ENCODE results near the gene CARD10. TPM values are rescaled to one million over a fixed set of nuclear protein-coding genes. Genes with fewer than 3 reads are reported as not detected.

CARD10 gene
- total RNA-seq, 2 donors from 2014 or later = 4.2 to 5.8 TPM

DNA sequence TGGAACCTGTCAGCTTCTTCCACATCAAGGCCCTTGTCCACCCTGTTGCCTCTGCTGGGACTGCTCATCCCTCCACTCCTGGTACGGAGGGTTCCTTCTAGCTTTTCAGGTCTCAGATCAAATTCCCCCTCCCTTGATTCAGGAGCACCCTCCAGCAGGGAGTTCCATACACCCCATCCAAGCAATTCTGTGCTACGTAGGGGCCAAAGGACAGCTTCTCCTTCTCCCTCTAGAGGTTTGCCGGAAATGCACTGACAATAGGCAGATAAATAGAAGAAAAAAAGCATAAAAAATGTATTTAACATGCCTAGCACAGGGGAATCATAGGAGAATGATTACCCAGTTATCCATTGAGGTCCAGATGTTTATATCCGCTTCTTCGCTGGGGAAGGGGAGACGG, 3.3 kb upstream of the CARD10 start:
- H3K4me1 ChIP-seq = peaks cover 0 to 33% of the 10 kb centered on the region in 2 donors
- H3K27ac ChIP-seq = no peak overlapping the region
- no peak for DNase-seq (ENCODE audit: low spot score)
- TF ChIP-seq, protein P1, sequence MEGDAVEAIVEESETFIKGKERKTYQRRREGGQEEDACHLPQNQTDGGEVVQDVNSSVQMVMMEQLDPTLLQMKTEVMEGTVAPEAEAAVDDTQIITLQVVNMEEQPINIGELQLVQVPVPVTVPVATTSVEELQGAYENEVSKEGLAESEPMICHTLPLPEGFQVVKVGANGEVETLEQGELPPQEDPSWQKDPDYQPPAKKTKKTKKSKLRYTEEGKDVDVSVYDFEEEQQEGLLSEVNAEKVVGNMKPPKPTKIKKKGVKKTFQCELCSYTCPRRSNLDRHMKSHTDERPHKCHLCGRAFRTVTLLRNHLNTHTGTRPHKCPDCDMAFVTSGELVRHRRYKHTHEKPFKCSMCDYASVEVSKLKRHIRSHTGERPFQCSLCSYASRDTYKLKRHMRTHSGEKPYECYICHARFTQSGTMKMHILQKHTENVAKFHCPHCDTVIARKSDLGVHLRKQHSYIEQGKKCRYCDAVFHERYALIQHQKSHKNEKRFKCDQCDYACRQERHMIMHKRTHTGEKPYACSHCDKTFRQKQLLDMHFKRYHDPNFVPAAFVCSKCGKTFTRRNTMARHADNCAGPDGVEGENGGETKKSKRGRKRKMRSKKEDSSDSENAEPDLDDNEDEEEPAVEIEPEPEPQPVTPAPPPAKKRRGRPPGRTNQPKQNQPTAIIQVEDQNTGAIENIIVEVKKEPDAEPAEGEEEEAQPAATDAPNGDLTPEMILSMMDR (IDR thresholded peaks at IDR 0.05) = no peak
- H3K4me3 ChIP-seq = no peak overlapping the region
- no peaks in the 10 kb centered on the region for H3K9me3 ChIP-seq
- H3K27me3 ChIP-seq = no peaks in the 10 kb centered on the region
- H3K36me3 ChIP-seq = no peaks in the 10 kb centered on the region

DNA sequence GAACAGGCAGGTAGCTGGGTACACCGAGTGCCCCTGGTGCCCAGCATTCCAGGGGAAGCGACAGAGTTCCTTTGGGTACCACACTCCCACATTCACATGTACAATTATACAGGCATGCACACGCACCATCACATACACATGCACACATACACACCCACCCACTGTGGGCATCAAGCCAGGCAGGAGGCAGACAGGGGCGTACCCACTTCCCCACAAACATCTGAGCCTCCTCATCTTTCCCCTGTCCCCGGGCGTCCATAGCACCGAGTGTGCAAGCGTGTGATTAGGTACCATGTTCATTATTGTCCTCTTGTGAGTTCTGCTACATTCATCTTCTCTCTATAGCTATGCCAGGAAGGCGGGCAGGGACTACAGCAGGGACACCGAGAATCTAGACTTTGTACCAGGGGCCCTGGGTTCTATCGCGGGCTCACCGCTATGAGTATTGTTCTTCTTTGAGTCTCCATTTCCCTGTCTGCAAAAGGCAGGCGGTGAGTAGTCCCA, 2.1 kb upstream of the CARD10 start:
- no peak for DNase-seq (ENCODE audit: low spot score)
- H3K27me3 ChIP-seq = no peaks in the 10 kb centered on the region
- H3K9me3 ChIP-seq = no peaks in the 10 kb centered on the region
- H3K27ac ChIP-seq = no peak overlapping the region
- no peaks in the 10 kb centered on the region for H3K36me3 ChIP-seq
- H3K4me3 ChIP-seq = no peak overlapping the region
- TF ChIP-seq, protein P1 (IDR thresholded peaks at IDR 0.05) = no peak
- H3K4me1 ChIP-seq = peaks cover 0 to 33% of the 10 kb centered on the region in 2 donors

DNA sequence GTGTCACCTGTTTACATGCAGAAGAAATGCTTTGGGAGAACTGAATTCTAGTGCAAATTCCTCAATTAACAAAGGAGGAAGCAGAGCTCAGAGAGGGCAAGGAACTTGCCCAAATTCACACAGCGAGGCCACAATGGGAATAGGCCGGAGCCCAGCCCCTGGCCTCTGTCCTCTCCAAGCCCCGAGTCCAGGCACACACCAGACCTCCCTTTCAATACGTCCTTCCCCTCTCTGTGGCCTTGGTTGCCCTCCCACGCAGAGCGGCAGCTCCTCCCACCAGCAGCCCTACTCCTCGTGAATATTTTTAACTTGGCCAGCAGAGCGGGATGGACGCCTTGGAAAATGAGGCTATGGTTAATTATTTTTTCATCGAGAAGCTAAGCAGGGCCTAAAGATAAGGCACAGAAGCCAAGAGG, 1.6 kb upstream of the CARD10 start:
- Histone ChIP-seq H3K4me1 (peaks cover 0 to 33% of the 10 kb centered on the region in 2 donors), H3K4me3 (no peak overlapping the region), H3K27ac (no peak overlapping the region), H3K27me3 (no peaks in the 10 kb centered on the region), H3K36me3 (no peaks in the 10 kb centered on the region), H3K9me3 (no peaks in the 10 kb centered on the region)
- TF ChIP-seq, protein P1 (IDR thresholded peaks at IDR 0.05) = no peak
- DNase-seq (ENCODE audit: low spot score) = no peak

DNA sequence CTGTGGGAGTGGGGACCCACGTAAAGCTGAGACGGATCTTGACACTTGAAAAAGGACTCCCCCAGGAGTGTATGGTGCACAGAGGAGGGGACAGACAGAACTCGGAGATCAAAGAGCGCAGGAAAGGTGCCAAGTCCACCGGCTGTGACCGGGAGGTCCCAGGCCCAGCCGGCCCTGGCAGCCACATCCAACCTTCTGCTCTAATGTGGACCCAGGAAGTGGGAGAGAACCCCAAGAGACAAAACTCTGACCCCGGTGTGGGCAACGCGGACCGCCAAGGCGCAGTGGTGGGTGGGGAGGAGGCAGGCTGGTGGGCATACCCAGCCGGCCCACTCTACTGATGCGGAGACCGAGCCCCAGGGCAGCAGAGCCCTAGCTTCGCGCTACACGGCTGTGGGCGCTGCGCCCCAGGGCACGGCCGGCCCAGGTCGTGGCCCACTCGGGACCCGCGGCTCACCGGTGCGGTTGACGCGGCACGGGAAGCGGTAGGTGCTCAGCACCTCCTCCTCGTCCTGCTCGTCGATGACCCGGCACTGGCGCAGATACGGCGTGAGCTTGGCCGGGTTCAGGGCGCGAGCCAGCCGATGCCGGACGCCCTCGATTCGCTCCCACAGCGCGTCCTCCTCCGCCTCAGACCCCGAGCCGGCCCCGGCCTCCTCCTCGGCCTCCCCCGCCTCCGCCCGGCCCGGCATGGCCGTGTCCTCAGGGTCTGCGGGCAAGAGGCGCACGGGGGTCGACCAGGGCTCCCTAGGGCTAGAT, 527 bp downstream of the CARD10 start:
- peak overlapping the region; percentile 48 to 60 for H3K4me3 ChIP-seq
- H3K27ac ChIP-seq = peak overlapping the region; percentile 18 to 54
- TF ChIP-seq, protein P1 (IDR thresholded peaks at IDR 0.05) = no peak
- peaks cover 0 to 24% of the 10 kb centered on the region in 2 donors for H3K4me1 ChIP-seq
- no peaks in the 10 kb centered on the region for H3K36me3 ChIP-seq
- H3K27me3 ChIP-seq = no peaks in the 10 kb centered on the region
- no peak for DNase-seq (ENCODE audit: low spot score)
- no peaks in the 10 kb centered on the region for H3K9me3 ChIP-seq

DNA sequence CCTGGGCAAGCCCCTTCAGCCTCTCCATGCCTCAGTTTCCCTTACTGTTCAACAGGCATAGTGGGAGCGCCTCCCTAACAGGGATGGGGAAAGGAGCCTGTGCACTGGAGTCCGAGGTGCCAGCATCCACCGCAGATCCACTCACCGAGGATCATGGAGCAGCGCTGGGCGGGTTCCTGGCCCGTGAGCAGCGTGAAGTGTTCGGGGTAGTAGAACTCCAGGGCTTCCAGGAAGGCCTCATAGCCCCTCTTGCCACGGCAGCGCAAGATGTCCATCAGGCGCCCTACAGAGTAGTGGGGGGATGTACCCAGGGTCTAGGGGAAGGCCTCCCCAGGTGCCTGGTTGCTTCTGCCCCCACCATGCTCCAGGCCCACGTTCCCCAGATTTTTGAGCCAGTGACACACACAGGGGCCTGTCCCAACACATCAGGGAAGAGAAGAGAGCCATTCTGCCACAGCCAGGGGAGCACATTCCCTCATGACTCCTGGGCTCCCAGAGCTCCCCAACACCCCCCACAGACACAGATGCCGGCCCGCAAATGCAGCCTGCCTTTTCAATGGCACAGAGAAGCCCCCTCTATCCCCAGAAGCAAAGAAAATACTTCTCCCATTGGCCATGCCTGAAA, 1.3 kb downstream of the CARD10 start:
- Histone ChIP-seq H3K36me3 (no peaks in the 10 kb centered on the region), H3K4me3 (peak overlapping the region; percentile 48 to 60), H3K27me3 (no peaks in the 10 kb centered on the region), H3K4me1 (peaks cover 0 to 25% of the 10 kb centered on the region in 2 donors), H3K27ac (peak overlapping the region; percentile 18 to 54), H3K9me3 (no peaks in the 10 kb centered on the region)
- TF ChIP-seq, protein P1 (IDR thresholded peaks at IDR 0.05) = no peak
- DNase-seq (ENCODE audit: low spot score) = no peak

Measured in right atrium auricular region (tissue), 2 donors.